ENCODE data around the gene CLSTN3. TPM values are rescaled to one million over a fixed set of nuclear protein-coding genes. Genes with fewer than 3 reads are reported as not detected.
A peak's percentile ranks its signal among the peaks of the same experiment; 100 is the strongest.

The CLSTN3 gene
- total and polyA plus RNA-seq, 2 of the 13 experiments (the other 11 are each of a cell fraction or from before 2014, with no cell fraction given) = 26.2 to 94.1 TPM

- TF ChIP-seq MAF1 (CRISPR knock-in tag; IDR thresholded peaks at IDR 0.05; ENCODE audit: borderline replicate concordance) (0 out of 2 replicates have a peak, but pooled peaks have one; percentile 52), ZNF552 (CRISPR knock-in tag; IDR thresholded peaks at IDR 0.05; ENCODE audit: borderline replicate concordance) (peak; percentile 85; the same call in 1 of the 2 replicates), PCBP1 (IDR thresholded peaks at IDR 0.05; ENCODE audit: borderline replicate concordance, low read depth, low read length) (peak; percentile 94), ZNF879 (CRISPR knock-in tag; IDR thresholded peaks at IDR 0.05) (no peak), ESRRA (CRISPR knock-in tag; IDR thresholded peaks at IDR 0.05; ENCODE audit: low read depth) (no peak), REPIN1 (CRISPR knock-in tag; IDR thresholded peaks at IDR 0.05; ENCODE audit: borderline replicate concordance, low read depth) (0 out of 2 replicates have a peak, but pooled peaks have one; percentile 26), SMAD3 (CRISPR knock-in tag; IDR thresholded peaks at IDR 0.05) (peak; percentile 12; the same call in 1 of the 2 replicates), SRSF4 (IDR thresholded peaks at IDR 0.05; ENCODE audit: low read depth, low read length, poor library complexity, severe bottlenecking) (no peak), SRY (CRISPR knock-in tag; IDR thresholded peaks at IDR 0.05) (peak; percentile 56; the same call in 1 of the 2 replicates), ZNF263 (CRISPR knock-in tag; IDR thresholded peaks at IDR 0.05) (peak; percentile 95), TARDBP (CRISPR knock-in tag; IDR thresholded peaks at IDR 0.05) (peak; percentile 81), ZNF572 (CRISPR knock-in tag; IDR thresholded peaks at IDR 0.05) (peak; percentile 80; the same call in 1 of the 2 replicates), ZNF350 (CRISPR knock-in tag; IDR thresholded peaks at IDR 0.05; ENCODE audit: borderline replicate concordance, low read depth) (peak; percentile 74; the same call in 1 of the 2 replicates), FOXJ3 (CRISPR knock-in tag; IDR thresholded peaks at IDR 0.05; ENCODE audit: borderline replicate concordance) (no peak), ZNF710 (CRISPR knock-in tag; IDR thresholded peaks at IDR 0.05; ENCODE audit: borderline replicate concordance) (peak; percentile 24; the same call in 1 of the 2 replicates), CC2D1A (CRISPR knock-in tag; IDR thresholded peaks at IDR 0.05) (no peak), ZBED4 (CRISPR knock-in tag; IDR thresholded peaks at IDR 0.05; ENCODE audit: borderline replicate concordance) (no peak), KLF15 (CRISPR knock-in tag; IDR thresholded peaks at IDR 0.05; ENCODE audit: borderline replicate concordance) (0 out of 2 replicates have a peak, but pooled peaks have one; percentile 18), ZNF20 (CRISPR knock-in tag; IDR thresholded peaks at IDR 0.05) (no peak), ZFAT (CRISPR knock-in tag; conservative IDR thresholded peaks at IDR 0.05) (no peak), ZNF660 (CRISPR knock-in tag; IDR thresholded peaks at IDR 0.05; ENCODE audit: borderline replicate concordance, low read depth) (no peak)
Measured at GRCh38 chr12:7108003-7108795, 22.0 kb upstream of the CLSTN3 start (continued).

All from HepG2 (cell line).